ENCODE data around the gene SH2B2. TPM values are rescaled to one million over a fixed set of nuclear protein-coding genes. Genes with fewer than 3 reads are reported as not detected.

The SH2B2 gene
- total and polyA plus RNA-seq, 2 donors (not counting 1 experiment from before 2014, with no cell fraction given), result 0.18 to 2.0 TPM

GRCh38 chr7:102284399-102284798, 2.3 kb upstream of the SH2B2 start:
- no peak for DNase-seq (ENCODE audit: low read depth in 2 of 2)
- no peak overlapping the region for H3K4me3 ChIP-seq (replicated peaks in 1 of 4; ENCODE audit: control extremely low read depth in 1 of 4, insufficient read depth in 1 of 4, low read depth in 3 of 4, low read length in 4 of 4)
- no peaks in the 10 kb centered on the region for H4K20me1 ChIP-seq (ENCODE audit: control insufficient read depth, extremely low read depth, insufficient read depth, low read length)
- H3K79me2 ChIP-seq (ENCODE audit: control insufficient read depth, insufficient read depth, low read length), result no peaks in the 10 kb centered on the region
- peaks cover 4% of the 10 kb centered on the region for H3K27me3 ChIP-seq (ENCODE audit: control insufficient read depth, insufficient read depth, low read length)
- no peak overlapping the region for H3K9ac ChIP-seq (ENCODE audit: insufficient read depth, low read length)
- H3K27ac ChIP-seq (ENCODE audit: insufficient read depth, low read length), result no peak overlapping the region
- H3K4me2 ChIP-seq (ENCODE audit: extremely low read depth, insufficient read depth, low read length), result no peak overlapping the region
- H3K9me3 ChIP-seq (ENCODE audit: control insufficient read depth, insufficient read depth, low read depth, low read length), result no peaks in the 10 kb centered on the region
- no peak overlapping the region for H2AFZ ChIP-seq (ENCODE audit: low read length)
- no peaks in the 10 kb centered on the region for H3K36me3 ChIP-seq (ENCODE audit: control insufficient read depth, insufficient read depth, low read length)
- H3K4me1 ChIP-seq (ENCODE audit: control insufficient read depth, extremely low read depth, insufficient read depth, low read length), result no peaks in the 10 kb centered on the region
- TF ChIP-seq EZH2 (IDR thresholded peaks at IDR 0.05; ENCODE audit: low read length, missing control alignments) (no peak), CTCF (conservative IDR thresholded peaks at IDR 0.05 in 1 of 2, IDR thresholded peaks at IDR 0.05 in 1 of 2; ENCODE audit: low read depth in 1 of 2, low read length in 2 of 2) (no peak)

- Histone ChIP-seq H2AFZ (ENCODE audit: low read length) (no peak overlapping the region), H3K4me1 (ENCODE audit: control insufficient read depth, extremely low read depth, insufficient read depth, low read length) (no peaks in the 10 kb centered on the region), H3K27me3 (ENCODE audit: control insufficient read depth, insufficient read depth, low read length) (peaks cover 4% of the 10 kb centered on the region), H3K4me2 (ENCODE audit: extremely low read depth, insufficient read depth, low read length) (no peak overlapping the region), H3K79me2 (ENCODE audit: control insufficient read depth, insufficient read depth, low read length) (no peaks in the 10 kb centered on the region), H3K36me3 (ENCODE audit: control insufficient read depth, insufficient read depth, low read length) (no peaks in the 10 kb centered on the region), H3K4me3 (replicated peaks in 1 of 4; ENCODE audit: control extremely low read depth in 1 of 4, insufficient read depth in 1 of 4, low read depth in 3 of 4, low read length in 4 of 4) (no peak overlapping the region), H4K20me1 (ENCODE audit: control insufficient read depth, extremely low read depth, insufficient read depth, low read length) (no peaks in the 10 kb centered on the region), H3K9ac (ENCODE audit: insufficient read depth, low read length) (no peak overlapping the region), H3K27ac (ENCODE audit: insufficient read depth, low read length) (no peak overlapping the region), H3K9me3 (ENCODE audit: control insufficient read depth, insufficient read depth, low read depth, low read length) (no peaks in the 10 kb centered on the region)
- DNase-seq (ENCODE audit: low read depth in 2 of 2), result no peak
- TF ChIP-seq EZH2 (IDR thresholded peaks at IDR 0.05; ENCODE audit: low read length, missing control alignments), result no peak
- no peak for TF ChIP-seq CTCF (conservative IDR thresholded peaks at IDR 0.05 in 1 of 2, IDR thresholded peaks at IDR 0.05 in 1 of 2; ENCODE audit: low read depth in 1 of 2, low read length in 2 of 2)
Observed at GRCh38 chr7:102284891-102285539, 1.7 kb upstream of the SH2B2 start.

- Histone ChIP-seq H3K9me3 (ENCODE audit: control insufficient read depth, insufficient read depth, low read depth, low read length) (no peaks in the 10 kb centered on the region), H3K36me3 (ENCODE audit: control insufficient read depth, insufficient read depth, low read length) (no peaks in the 10 kb centered on the region), H3K4me2 (ENCODE audit: extremely low read depth, insufficient read depth, low read length) (peak overlapping the region; percentile 71), H3K27me3 (ENCODE audit: control insufficient read depth, insufficient read depth, low read length) (peaks cover 4% of the 10 kb centered on the region), H3K4me3 (replicated peaks in 1 of 4; ENCODE audit: control extremely low read depth in 1 of 4, insufficient read depth in 1 of 4, low read depth in 3 of 4, low read length in 4 of 4) (peak overlapping the region in 2 of 4 experiments; percentile 8 to 66), H3K4me1 (ENCODE audit: control insufficient read depth, extremely low read depth, insufficient read depth, low read length) (no peaks in the 10 kb centered on the region), H3K27ac (ENCODE audit: insufficient read depth, low read length) (no peak overlapping the region), H3K9ac (ENCODE audit: insufficient read depth, low read length) (no peak overlapping the region), H3K79me2 (ENCODE audit: control insufficient read depth, insufficient read depth, low read length) (no peaks in the 10 kb centered on the region), H2AFZ (ENCODE audit: low read length) (no peak overlapping the region), H4K20me1 (ENCODE audit: control insufficient read depth, extremely low read depth, insufficient read depth, low read length) (no peaks in the 10 kb centered on the region)
- no peak for DNase-seq (ENCODE audit: low read depth in 2 of 2)
- TF ChIP-seq EZH2 (IDR thresholded peaks at IDR 0.05; ENCODE audit: low read length, missing control alignments) (no peak), CTCF (conservative IDR thresholded peaks at IDR 0.05 in 1 of 2, IDR thresholded peaks at IDR 0.05 in 1 of 2; ENCODE audit: low read depth in 1 of 2, low read length in 2 of 2) (no peak)
Observed at GRCh38 chr7:102285540-102286236, 980 bp upstream of the SH2B2 start.

Measured in fibroblast of lung (primary cell).